ENCODE measurements around the gene TNFAIP2.

DNA sequence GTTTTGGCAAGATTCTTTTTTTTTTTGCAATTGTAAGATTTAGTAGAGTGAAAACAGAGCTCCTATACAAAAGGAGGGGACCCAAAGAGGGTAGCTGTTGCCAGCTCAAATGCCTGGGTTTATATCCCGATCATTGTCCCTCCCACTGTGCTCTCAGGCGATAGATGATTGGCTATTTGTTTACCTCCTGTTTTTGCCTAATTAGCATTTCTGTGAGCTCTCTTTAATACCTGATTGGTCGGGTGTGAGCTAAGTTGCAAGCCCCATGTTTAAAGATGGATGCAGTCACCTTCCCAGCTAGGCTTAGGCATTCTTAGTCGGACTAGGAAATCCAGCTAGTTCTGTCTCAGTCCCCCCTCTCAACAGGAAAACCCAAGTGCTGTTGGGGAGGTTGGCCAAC, 26.9 kb upstream of the TNFAIP2 start:
- no peak for TF ChIP-seq CTCF (IDR thresholded peaks at IDR 0.05; ENCODE audit: extremely low read depth in 1 of 2, insufficient read depth in 1 of 2, low read depth in 1 of 2, low read length in 2 of 2)
- TF ChIP-seq JUN (IDR thresholded peaks at IDR 0.05; ENCODE audit: borderline replicate concordance, insufficient read depth, insufficient read length, low read depth): no peak
- TF ChIP-seq POLR2A (IDR thresholded peaks at IDR 0.05; ENCODE audit: low read depth, low read length): no peak
- no peak for TF ChIP-seq GATA2 (IDR thresholded peaks at IDR 0.05; ENCODE audit: insufficient read depth, insufficient read length, low read depth, low read length)
